HK-2 (cell line): ENCODE measurements around the gene EPN3.
A peak's percentile ranks its signal among the peaks of the same experiment; 100 is the strongest.

Experiments used
- DNase-seq: peaks from one replicate; pipeline ENCODE4 v3.0.0-alpha.2; 2018; ENCODE audit not compliant: unreplicated experiment

The EPN3 gene

DNA sequence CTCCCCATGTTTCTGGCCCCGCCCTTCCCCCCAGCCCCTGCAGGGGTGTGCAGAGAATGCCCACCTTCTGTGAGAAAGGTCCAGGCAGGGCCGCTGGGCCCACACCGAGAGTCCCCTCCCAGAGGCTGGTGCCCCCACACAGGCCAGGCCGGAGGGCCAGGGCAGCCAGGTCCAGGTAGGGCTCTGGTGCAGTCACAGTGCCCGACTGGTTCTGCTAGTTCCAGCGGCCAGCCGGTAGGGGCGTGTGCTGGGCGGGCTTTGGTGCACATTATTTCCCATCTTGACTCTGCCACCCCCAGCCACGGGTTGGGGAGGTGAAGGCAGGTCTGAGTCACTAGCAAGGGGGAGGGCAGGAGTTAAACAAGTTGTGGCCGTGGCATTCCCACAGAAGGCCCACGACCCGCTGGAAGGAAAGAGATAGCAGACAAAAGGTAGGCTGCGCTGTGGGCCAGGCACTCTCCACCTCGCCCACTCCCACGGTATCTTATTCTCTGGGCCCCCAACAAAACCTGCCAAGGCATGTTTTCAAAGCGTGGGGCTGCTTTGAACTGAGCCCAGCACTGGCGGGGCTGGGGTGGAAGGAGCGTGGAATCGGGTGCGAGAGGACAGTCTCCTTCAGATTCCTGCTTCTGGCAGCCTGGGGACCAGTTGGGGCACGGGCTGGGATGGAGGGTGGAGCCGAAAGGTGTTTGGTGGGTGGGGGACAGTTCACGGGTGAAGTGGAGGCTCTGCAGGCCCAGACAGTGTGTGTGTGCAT is 1.9 kb downstream of the EPN3 start:
- peak; percentile 57 for DNase-seq

DNA sequence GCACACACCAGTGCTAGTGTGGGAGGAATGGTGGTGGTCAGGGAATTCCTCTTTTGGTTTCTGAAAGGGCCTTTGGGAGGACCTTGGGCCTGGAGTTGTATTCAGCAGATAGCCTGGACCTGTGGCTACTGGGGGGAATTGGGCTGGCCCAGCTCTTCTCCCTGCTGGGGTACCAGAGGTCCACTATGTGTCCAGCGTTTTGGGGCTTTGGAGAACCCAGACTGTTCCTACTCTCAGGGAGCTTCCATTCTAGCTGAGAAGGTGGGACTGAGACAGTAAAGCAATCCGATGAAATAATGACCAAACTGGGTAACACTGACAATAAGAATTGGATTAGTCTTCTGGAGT is 2.4 kb downstream of the EPN3 start:
- DNase-seq, result no peak

DNA sequence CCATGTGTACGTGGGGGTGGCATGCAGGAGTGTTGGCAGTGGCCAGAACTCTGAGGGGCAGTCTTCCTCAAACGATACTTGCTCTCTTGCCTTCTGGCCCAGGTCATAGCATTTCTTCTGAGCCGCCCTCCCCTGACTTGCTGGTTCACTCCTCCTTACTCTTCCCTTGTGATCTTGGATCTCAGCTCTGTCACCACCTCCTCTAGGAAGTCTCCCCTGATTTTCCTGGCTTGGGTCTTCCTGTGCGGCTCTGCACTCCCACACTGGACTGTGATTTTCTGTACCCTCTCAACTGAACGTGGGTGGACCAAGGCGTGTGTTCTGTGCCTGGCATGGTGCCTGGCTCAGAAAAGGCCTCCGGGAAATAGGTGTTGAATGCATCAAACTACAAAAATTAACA is 2.9 kb downstream of the EPN3 start:
- DNase-seq, result no peak

DNA sequence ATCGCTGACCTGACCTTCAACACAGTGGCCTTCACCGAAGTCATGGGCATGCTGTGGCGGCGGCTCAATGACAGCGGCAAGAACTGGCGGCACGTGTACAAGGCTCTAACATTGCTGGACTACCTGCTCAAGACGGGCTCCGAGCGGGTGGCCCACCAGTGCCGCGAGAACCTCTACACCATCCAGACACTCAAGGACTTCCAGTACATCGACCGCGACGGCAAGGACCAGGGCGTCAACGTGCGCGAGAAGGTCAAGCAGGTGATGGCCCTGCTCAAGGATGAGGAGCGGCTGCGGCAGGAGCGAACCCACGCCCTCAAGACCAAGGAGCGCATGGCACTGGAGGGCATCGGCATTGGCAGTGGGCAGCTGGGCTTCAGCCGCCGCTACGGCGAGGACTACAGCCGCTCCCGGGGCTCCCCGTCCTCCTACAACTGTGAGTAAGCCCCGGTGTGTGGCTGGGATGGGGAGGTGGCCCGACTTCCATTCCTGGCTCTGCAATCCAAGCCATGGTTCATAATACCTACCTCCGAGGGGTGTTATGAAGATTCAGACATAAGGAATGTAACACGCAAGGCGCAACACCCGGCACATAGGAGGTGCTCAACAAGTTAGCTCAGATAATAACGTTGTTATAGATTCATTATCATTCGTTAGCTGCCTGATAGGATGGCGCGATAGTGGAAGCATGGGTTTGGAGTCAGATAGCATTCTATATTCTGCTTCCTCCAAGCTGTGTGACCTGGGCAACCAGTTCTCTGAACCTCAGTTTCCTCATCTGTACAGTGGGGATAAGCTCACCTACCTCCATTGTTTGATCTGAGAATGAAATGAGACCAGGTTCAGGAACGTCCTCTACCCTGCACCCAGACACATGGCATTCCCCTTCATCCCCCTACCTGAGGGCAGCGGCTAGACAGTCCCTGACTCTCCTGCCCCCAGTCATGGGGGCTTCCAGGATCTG is 4.4 kb downstream of the EPN3 start:
- no peak for DNase-seq

DNA sequence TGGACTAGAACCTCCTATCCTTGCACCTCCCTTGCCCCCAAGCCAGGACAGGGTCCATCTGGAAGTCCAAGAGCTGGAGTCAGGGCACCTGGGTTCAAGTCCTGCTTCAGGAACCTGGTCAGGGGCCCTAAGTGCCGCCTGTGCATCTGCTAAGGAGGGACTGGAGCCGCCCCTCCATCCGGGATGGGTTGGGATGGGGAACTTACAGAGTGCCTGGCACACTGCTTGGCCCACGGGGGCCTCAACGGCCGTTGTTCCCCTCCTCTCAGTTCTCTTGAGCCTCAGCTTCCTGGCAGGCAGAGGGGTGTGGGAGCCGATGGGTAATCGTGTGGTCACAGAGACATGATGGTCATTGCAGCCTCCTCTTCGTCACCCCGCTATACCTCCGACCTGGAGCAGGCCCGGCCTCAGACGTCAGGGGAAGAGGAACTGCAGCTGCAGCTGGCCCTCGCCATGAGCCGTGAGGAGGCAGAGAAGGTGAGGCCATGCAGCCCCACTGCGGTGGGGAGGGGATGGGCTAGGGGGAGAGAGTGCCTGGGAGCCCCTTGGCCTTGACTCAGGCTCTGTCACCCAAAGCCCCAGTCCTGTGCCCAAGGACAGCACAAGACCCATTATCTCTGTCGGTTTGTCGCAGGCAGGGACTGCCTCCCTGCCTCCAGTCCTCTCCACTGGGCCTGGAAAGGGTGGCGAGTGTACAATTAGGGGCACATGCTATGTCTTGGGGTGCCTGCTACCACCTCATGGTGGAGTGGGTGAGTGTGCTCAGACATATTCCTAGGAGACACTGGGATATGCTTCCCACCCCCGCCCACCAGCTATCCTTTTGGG is 5.4 kb downstream of the EPN3 start:
- no peak for DNase-seq

DNA sequence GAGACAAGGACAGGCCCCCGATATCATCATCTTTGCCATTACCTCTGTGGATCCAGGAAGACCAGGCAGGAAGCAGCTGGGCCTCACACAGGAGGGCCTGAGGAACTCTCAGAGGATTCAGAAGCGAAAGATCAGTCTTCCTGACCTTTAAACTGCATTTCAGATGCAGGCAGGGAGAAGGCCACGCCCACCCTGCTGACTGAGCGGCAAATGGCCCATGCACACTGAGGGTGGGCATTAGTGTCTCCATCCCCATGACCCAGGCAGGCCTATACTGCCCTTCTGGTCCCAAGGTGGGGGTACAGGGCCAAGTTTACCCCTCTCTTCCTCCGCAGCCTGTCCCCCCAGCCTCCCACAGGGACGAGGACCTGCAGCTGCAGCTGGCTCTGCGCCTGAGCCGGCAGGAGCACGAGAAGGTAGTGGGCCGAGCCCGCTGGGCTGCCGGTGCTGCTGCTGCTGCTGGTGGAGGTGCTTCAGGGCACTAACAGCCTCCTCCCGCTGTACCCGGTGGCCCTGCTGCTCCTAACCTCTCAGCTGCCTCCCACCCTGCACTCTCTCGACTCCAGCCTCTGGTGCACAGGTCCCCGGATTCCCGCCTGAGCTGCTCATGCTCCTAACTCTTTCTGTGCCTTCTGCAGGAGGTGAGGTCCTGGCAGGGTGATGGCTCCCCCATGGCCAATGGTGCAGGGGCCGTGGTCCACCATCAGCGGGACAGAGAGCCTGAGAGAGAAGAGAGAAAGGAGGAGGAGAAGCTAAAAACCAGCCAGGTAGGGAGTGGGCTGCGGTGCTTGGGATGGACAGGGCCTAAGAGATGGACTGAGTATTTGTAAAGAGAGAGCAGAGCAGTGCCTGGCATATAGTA is 6.2 kb downstream of the EPN3 start:
- no peak for DNase-seq

DNA sequence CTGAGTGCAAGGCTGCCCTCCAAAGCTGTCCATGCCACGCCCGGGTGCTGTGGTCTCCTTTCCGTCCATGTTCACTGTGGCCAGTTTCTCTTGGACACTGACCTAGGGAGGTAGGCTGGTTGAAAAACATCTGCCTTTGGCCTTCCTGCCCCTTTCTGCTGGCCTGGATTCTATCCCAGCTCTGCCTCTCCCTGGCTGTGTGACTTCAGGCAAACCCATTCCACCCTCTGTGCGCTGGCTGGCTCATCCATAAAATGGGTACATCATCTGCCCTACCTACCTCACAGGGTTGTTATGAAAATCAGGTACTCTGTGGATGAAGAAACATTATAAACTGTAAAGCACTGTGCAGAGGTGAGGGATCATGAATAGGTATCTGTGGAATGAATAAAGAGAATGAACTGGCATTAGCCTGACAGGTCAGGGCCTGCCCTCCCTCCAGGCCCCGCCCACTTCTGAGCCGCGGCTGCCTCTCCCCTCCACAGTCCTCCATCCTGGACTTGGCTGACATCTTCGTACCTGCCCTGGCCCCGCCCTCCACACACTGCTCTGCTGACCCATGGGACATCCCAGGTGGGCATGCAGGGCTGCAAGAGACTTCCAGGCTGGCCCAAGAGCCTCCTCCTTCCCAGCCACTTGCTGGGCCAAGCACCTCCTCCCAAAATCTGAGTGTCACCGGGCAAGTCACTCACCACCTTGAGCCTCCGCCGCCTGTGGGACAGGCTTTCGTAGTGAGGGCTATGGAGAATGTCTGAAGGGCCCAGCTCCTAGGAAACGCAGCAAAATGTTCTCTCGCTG is 7.4 kb downstream of the EPN3 start:
- DNase-seq, result no peak

DNA sequence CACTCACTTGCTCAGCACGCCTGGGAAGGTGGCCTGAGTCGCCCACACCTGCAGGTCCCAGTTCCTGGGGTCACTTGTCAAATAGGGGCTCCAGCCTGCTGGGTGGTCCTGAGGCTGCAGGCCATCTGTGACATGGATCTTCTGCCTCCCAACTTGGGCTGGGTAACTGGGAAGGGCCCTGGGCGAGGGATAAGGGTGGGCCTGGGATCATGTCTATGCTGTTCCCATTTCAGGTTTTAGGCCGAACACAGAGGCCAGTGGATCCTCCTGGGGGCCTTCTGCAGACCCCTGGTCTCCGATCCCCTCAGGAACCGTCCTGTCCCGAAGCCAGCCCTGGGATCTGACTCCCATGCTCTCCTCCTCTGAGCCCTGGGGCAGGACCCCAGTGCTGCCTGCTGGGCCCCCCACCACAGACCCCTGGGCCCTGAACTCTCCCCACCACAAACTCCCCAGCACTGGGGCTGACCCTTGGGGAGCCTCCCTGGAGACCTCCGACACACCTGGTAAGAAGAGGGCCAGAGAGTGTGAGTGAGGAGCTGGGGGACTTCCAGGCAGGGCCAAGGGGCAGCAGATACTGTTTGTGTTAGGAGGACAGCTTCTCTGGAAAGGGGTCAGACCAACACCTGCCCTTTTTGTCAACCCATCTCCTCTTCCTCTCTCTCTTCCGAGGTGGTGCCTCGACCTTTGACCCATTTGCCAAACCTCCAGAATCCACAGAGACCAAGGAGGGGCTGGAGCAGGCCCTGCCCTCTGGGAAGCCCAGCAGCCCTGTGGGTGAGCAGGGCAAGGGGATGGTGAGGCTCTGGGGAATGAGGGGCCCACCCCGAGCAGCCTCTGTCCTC is 8.2 kb downstream of the EPN3 start:
- DNase-seq, result no peak

DNA sequence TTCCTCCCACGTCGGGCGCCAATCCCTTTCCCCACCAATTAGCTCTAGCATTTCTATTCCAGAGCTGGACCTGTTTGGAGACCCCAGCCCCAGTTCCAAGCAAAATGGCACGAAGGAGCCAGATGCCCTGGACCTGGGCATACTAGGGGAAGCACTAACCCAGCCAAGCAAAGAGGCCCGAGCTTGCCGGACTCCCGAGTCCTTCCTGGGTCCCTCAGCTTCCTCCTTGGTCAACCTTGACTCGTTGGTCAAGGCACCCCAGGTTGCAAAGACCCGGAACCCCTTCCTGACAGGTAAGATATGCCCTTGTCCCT is 8.8 kb downstream of the EPN3 start:
- no peak for DNase-seq

DNA sequence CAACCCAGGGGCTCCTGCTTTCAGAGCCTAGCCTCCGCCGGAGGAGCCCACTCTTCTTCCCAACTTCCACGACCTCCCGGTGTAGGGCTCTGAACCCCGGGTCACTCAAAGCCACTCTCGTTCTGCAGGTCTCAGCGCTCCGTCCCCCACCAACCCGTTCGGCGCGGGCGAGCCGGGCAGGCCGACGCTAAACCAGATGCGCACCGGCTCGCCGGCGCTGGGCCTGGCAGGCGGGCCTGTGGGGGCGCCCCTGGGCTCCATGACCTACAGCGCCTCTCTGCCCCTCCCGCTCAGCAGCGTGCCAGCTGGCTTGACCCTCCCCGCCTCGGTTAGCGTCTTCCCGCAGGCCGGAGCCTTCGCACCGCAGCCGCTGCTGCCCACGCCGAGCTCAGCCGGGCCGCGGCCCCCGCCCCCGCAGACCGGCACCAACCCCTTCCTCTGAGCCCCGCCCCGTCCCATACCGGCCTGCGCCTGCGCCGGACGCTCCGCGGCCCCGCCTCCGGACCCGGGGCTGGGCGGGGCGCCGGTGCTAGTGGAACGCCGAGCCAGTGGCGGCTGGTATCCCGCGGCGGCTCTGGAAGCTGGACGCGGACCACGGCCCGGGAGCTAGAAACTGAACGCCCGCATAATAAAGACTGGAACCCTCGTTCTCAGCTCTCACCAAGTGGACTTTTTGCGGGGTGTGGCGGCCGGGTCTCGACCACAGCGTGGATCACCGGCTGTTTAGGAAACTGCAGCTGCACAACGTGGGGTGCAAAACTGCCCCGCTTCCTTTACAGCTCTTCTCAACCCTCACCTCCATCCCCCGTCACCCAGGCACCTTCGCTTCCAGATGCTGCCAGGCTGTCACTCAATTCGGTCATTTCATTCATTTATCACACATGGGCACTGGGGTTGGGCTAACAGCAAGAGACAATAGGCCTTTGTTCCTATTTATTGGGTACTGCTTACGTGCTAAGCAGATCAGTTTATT is 9.5 kb downstream of the EPN3 start:
- peak; percentile 83 for DNase-seq

DNA sequence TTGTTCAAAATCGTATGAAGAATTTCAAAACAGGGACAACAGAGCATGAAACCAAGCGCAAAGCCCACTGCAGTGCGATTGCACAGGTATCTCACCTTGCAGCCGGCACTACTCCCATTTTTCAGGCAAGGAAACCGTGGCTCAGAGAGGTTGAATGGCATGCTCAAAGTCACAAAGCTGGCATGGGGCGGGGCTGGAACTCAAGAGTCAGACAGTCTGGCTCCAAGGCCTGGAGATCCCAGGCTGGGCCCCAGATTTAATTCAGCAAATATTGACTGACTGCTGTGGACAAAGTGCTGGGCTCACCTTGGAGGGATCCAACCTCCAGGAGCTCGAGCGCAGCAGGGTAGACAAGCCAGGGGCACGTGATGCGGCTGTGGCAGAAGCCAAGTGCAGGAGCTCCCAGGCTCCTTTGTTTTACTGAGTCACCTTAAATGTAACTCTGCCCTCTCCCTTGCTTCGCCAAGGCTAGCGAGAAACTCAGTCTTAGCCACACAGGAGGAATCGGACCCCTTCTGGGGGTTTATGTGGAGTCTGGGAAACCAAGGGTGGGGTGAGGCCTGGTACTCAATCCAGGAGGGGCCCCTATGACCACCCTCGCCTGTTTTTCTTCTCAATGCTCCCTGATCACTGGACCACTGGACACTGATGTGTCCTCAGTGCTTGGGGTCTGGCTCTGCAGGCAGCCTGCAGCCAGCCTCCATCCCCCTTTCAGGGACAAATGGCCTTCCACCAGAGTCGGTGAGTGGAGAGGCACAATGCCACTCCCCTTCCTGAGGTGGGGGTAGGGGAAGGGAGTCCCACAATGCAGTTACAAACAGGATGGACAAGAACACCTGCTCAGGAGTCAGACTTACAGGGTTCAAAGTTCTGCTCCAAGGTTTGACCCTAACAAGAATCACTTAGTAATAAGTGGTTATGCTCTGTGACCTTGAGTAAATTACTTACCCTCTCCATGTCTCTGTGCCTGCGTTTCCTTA is 10.6 kb downstream of the EPN3 start:
- DNase-seq, result no peak

DNA sequence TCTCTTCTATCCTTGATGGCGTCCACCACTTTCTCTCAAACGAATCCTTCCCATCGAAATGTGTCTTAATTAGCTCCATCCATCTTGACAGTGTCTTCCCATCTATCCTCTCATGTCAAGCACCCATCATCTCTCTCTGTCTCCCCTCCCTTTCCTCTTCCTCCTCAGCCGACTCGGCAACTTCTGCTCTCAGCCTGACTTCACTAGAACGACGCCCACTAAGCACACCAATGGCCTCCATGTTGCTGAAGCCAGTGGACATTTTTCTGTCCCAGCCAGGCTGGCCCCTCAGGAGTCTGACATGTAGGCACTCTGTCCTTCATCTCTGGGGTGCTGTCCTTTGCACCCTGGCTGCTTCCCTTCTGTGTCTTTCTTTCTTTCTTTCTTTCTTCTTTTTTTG is 12.0 kb downstream of the EPN3 start:
- DNase-seq, result no peak

DNA sequence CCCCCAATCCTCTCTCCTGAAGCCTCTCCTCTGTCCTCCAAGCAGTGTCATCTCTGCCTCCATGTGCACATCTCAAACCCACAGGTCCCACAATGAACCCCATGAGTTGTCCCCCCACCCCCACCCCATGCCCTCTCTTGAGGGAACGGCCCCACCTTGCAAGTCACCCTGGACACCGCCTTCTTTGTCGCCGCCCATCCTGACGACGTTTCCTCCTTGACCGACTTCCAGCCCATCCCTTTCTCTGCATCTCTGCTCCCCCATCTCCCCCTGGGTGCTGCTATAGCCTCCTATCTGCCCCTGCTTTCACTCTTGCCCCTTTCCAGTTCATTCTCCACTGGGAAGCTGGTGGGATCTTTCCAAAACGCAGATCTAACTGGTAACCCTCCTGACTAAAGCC is 12.8 kb downstream of the EPN3 start:
- DNase-seq, result no peak

DNA sequence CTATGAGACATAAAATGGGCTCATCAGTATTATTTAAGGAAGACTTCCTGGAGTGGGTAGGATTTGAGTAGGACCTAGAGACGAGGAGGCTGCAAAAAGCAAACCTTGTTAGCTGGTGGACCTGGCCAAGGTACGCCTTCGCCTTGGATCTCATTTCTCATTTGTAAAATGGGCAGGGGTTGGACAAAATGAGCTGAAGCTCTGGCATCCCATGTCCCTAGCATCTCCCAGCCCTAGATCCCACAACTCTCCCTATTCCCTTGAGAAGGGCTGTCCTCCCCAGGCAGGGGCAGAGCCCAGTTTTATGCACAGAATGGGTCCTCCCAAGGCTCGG is 14.1 kb downstream of the EPN3 start:
- no peak for DNase-seq

DNA sequence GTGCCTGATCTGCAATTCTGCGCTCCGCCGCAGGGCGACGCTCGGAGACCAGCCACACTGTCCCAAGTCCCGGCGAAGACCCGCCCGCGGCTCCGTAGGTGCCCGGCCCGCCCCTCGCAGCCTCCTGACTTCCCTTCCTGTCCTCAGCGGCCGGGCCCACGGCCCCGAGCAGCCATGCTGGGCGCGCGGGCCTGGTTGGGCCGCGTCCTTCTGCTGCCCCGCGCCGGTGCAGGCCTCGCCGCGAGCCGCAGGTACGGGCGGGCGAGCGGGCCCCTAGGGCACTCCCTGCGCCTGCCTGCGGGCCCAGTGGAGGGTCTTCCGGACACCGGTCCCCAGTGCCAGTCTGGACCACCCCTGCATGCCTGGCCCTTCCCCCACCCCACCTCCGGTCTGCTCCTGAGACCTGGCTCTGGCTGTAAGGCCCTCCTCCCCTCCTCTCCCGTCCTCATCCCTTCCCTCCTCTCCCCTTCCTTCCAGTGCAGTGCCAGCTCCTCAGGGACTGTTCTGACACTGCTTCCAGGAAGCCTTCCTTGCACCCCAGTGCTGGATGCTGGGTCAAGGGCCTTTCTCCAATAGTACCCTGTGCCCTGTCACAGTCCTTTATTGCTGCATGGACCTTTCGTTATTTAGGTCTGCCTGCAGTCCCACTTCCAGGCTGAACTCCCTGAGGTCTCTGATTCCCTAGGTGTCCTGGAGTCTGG is 14.7 kb downstream of the EPN3 start, which contains the start of gene SPATA20:
Gene SPATA20 (plus strand): TSS at position 140 of the 701 bp plus-strand sequence. CDS start 35 bp downstream, at position 175.
- peak; percentile 93 for DNase-seq

DNA sequence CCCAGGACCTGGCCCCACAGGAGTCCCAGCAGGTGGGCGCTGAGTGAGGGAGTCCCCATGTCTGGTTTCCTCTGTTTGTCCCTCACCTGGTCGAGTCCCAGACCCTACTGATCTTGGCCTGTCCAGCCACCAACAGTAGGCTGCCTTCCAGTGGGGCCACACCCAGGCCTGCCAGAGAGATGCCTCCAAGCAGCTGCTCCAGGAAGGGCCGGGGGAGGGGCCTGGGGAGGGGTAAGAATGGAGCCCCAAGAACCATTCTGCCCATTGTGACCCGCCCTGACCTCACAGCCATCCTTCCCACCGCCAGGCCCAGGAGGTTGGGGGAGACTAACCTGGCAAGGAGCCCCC is 15.2 kb downstream of the EPN3 start:
- no peak for DNase-seq

DNA sequence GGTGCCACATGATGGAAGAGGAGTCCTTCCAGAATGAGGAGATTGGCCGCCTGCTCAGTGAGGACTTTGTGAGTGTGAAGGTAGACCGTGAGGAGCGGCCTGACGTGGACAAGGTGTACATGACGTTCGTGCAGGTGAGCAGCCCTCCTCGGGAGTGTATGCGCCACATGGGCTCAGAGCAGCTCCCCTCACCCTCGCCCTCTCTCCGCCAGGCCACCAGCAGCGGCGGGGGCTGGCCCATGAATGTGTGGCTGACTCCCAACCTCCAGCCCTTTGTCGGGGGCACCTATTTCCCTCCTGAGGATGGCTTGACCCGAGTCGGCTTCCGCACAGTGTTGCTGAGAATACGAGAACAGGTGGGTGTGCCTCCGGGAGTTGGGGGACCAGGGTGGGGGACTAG is 16.3 kb downstream of the EPN3 start:
- DNase-seq, result no peak
